HG02970 (cell line): ENCODE results near the gene SAC3D1.
A peak's percentile ranks its signal among the peaks of the same experiment; 100 is the strongest.

Experiments
- ATAC-seq: cut with Tn5 transposase; IDR thresholded peaks from one replicate; pipeline ENCODE4 v1.9.1; 2021; ENCODE audit warnings: mild to moderate bottlenecking, moderate library complexity, moderate number of reproducible peaks; ENCODE audit not compliant: unreplicated experiment, low FRiP score

SAC3D1 gene

DNA sequence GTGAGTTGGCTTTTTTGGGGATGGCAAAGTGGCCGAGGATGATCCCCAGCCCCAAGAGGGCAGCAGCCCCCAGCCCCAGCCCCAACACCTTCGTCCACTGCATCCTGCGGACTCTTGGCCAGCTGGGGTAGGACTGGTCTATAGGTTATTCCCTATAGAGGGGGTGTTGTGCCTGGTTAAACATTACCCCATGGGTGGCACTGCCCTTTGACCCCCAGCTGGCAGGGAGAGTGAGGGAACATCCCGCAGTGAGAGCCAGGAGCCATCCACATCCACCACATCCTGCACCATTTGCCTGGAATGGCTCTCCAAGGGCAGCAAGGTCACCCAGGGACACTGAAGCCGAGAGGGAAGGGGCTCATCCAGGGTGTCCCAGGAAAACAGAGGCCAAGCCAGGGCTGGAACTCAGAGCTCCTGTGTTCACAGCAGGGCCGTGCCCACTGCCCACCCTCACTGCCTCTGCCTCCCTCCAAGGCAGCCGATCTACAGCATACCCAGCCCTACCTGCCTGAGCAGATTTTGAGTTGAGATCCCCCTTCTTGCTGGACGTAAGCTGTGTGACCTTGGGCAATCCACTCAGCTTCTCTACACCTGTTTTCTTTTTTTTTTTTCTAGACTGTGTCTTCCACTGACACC lies 17.5 kb downstream of the SAC3D1 start, which contains the start of gene NAALADL1:
TSS of gene NAALADL1 (minus strand) at position 135 of the 636 bp plus-strand sequence. CDS start at position 103, 32 bp downstream.
- no peak for ATAC-seq

DNA sequence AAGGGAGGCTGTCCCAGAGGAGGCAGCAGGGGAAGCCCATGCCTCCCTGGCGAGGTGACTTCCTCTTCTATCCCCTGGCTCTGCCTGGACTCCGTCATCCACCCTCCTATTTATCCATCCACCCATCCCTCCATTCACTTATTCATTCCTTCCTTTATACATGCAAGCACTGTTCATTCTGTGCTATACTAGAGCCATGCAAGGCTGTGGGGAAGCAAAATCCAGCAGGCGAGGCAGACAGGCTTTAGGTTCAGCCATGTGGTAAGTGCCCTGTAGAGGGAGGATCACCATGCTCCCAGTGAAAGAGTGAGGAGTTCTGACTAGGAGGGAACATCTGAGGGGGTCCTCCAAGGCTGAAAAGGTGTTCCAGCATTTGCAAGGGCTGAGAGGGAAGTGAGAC lies 18.5 kb downstream of the SAC3D1 start:
- ATAC-seq: no peak

DNA sequence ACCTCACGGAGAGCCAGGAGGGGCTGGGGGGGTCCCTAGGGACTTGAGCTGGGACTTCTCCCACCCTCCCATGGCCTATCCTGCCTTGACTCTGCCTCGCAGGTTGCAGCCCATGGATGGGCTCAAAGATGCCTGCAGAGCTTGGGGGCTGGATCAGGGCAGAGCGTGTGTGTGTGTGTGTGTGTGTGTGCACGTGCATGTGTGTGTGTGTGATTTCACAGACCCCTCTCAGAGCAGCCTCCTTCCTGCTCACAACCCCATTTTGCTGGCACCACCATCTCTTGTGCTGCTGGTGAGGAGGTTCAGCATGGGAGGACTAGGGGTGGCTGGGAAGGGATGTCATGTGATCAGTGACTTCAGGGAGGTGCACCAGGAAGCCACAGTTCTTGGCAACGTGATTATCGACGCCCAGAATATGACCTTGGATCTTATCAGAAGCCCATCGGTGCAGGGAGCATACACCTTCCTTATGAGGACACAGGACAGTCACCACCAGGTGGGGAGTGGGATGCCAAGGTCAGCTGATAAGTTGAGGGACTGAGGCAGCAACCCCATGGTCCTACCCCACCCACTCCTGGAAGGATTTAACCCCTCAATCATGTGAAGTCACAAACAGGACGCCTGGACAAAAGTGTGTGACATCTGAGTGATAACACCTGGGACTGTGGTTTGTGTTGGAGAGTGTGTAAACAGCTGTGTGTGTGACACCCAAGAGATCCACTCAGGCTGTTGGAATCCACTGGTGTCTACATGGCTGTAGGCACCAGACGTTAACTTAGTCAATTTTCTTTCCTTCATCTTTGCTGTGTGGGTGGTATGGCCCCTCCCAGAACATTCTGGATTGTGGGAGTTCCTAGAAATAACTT lies 19.2 kb downstream of the SAC3D1 start:
- ATAC-seq: no peak

DNA sequence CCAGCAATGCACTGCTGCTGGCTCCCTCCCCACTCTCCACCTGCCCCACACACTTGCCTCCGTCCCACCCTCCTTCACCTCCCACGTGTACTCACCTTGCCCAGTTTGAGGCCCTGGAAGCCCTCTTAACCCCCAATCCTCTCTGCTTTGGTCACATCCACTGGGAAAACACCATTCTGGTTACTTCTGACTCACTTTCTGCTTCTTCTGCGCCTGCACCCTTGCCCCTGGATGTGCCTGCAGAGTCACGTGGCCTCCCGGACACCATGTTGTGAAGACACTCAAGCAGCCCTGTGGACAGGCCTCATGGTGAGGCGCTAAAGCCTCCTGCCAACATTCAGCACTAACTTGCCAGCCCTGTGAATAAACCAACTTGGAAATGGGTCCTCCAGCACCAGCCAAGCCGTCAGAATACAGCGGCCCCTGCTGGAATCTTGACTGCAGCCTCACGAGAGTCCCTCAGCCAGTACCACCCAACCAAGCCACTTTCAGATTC lies 20.0 kb downstream of the SAC3D1 start:
- no peak for ATAC-seq

DNA sequence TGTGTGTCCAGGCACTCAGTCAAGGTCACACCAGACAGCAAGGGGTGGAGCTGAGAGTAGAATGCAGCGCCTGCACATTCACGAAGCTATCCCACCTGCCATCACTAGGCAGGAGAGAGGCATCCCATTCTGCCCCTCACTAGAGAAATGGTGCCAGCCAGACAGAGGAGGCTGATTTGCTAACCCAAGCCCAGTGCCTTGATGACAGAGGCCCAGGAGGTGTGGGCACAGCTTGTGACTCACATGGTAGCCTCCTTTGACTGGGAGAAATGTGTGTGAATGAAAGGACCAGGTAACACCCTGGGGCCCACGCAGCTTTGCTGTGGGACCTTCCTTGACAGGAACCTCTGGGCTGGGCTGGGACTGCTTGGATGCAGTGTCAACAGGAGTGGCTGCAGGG lies 22.5 kb downstream of the SAC3D1 start:
- ATAC-seq: no peak

DNA sequence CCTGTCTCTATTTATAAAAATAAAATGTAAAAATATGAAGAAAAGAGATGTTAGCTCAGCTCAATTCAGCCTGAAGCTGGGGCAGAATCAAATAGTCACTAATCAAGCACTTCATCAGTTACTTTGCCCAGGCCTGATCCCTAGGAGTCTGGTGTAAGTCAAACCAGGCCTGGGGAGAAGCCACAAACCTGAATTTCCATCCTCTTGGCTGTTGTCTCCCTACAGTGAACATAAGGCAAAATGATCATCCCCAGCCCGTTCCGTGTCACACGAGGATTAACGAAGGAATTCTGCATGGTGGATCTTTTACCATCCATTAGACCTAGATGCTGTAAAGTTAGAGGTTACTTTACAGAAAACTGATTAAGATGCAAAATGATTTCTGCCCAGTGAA lies 23.8 kb downstream of the SAC3D1 start:
- ATAC-seq: no peak

DNA sequence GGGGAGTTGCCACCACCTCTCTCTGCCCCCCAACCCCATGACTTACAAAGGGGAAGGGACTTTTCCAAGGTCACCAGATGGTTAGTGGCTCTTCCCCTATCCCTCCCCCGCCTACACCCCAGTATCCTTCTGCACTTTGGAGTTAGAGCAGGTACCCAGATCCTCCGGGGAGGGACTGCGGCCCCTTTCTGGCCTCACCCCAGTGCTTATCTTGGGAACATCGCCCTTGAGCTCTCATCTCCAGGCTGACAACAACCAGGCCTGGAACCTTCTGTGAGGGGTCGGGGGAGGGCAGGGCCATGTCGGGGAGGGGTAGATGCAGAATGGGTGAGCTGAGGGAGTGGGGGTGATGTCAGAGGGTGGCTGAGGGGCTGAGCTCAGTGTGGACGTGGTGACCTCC lies 24.8 kb downstream of the SAC3D1 start:
- no peak for ATAC-seq

DNA sequence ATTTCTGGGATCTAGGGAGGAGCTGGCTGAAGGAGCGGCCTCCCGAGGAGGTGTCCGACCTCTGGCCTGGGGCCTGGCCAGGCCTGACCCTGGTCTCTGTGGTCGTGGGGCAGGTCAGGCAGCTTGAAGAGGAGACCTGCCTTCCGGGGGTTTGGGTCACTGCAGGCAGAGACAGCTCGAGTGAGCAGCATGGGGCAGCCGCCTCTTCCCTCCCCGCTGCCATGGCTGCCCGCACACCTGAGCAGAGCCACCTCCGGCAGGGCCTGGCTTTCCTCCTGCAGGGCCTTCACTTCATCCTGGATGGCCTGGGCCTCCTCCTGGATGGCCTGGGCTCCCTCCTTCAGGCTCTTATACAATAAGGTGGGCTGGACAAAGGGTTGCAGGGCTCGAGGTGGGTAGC lies 25.3 kb downstream of the SAC3D1 start:
- ATAC-seq: no peak

DNA sequence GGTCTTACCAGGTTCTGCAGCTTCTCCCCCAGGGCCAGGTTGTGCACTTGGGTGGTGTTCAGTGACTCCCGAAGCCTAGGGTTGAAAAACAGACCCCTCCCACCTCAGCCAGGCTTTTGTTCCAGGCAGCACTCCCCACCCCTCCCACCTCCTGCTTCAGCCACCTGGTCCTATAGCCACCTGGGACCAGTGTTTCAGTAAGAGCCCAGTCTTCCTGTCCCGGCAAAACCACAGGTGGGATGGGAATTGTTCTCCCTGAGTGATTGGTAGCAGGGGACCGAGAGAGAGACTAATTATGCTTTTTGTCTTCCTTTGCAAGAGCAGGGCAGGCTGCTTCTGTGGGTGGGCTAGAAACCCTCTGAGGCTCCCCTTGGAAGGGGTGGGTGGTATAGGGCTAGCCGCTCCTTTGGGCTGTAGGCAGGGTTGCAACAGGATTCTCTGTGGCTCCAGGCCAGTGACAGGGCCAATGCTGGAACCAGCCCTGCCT lies 25.8 kb downstream of the SAC3D1 start:
- ATAC-seq: no peak

DNA sequence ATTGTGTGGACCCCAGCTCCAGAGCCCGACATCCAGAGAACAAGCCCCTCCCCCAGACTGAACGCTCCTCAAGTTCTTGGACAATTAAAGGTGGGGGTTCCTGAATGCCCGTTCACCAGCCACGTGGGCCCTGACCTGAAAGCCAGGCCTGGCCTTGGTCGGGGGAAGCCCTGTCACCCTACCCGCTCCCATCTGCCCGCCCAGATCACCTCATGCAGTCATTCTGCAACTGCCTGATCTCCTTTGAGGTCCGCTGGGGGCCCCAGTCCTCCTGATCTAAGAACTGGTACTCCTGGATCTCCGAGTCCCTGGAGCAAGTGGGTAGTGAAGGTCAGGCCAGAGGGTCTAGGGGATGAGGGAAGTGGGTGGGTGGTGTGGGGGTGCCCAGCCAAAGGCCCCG lies 26.4 kb downstream of the SAC3D1 start:
- no peak for ATAC-seq

DNA sequence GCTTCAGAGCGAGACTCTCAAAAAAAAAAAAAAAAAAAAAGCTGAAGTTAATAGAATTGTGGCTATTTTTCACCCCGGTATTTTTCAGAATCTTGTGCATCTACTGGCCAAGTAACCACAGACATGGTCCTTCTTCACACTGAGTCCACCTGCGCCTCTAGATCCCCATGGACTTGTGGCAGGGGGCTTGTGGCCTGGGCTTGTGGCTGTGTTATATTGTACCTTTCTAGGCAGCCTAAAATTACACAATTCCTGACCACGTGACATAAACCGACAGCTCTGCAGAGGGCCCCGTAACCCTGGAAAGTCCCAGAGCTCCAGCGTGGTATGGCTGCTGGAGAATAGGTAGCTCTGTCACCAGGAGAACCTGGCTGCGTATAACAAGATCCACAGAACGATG lies 28.2 kb downstream of the SAC3D1 start:
- ATAC-seq: no peak

DNA sequence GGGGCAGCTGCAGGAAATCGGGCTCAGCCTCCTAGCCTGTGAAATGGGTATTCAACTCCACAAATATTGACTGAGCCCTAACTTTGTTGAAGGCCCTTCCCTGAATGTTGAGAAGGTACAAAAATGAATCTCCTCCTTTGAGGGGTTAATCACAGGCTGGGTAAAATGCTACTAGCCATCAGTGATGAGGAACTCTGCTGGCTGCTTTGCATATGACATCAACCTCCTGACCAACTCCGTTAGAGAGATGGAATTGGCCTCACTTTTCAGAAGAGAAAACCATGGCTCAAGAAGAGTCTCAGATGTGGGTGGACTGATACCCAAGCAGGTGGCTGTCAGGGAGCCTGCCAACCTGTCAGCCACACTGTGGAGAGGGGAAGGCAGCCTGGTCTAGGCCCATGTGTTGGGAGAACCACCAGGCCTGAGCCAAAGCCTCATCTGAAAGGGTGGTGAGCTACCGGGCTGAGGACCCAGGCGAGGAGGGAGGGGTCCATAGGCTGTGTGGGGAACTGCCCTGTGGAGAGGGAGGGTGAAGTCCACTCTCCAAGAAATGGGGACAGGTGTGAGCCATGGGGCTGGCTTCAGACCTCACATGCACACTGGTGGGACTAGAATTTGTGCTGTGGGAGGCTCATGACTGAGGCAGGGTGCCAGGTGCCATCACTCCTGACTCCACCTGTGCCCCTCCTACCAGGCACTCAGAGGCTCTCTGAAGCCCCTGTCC lies 31.1 kb downstream of the SAC3D1 start:
- ATAC-seq: no peak

DNA sequence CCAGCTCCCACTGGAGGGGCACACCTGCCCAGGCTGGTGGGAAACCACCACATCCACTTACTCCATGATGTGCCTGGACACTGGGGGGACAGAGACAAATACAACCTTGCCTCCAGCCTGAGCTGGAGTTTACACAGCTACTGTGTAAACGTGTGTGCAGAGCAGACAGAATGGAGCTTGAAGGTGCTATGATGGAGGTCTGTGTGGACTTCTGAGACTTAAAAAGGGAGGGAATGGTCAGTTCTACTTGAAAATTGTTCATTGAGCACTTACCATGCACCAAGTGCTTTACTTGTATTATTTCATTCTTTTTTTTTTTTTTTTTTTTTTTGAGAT lies 31.6 kb downstream of the SAC3D1 start:
- no peak for ATAC-seq

DNA sequence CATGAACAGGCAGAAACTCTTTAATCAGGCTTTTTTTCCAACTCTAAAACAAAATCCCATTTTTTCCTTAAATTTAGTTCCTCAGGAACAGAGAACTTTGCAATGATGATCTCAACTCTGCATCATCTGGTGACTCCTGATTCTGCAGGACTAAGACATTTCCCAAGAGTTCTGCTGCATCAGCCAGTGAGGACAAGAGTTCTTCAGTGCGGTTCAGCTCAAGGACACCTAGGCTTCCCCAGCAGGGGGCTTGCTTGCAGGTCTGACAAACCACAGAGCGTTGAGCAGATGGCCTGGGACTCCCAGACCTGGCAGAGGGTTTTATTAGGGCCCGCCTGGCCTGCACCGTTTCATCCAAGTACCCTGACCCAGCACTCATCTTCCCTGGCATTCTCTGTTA lies 36.4 kb downstream of the SAC3D1 start:
- ATAC-seq: no peak

DNA sequence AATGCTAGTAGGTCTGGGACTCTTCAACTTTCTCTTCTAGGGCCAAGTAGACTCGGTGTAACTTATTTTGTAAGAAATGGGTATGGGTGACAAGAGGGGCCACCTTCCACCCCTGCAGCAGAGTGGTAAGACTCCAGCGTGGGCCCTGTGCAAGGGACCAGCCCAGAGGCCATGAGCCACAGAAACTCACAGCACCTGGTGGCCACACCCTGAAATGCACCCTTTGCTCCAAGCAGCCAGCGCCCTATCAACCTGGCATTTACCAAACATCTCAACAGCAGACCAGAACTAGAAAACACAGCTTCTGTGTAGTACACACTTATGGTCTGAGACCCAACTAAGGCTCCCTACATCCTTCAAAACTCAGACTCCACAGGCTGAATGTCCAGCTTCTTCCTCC lies 37.1 kb downstream of the SAC3D1 start:
- no peak for ATAC-seq

DNA sequence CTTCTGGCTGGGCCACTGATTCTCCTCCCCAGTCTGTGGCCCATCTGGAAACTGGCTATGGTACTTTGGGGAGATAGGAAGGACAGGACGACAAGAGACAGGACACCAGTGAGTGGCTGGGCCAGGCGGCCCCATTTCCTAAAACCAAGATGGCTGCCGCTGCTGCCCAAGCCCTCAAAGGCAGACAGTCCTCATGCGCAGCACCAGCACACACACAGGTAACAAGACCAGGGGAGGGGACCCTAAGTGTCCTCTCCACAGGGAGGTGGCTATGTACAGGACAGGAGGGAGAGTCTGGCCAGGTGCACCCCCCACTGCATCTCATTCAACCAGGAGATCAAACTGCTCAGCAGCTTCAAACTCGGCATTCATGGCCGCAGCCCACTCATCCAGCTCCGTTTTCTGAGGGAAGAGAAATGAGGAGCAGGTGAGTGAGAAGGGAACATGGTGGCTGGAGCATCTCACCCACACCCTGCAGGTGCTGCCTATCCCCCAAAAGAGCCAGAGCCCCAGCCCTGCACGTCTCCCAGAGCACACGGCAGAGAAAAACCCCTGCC lies 37.9 kb downstream of the SAC3D1 start:
- ATAC-seq: no peak

DNA sequence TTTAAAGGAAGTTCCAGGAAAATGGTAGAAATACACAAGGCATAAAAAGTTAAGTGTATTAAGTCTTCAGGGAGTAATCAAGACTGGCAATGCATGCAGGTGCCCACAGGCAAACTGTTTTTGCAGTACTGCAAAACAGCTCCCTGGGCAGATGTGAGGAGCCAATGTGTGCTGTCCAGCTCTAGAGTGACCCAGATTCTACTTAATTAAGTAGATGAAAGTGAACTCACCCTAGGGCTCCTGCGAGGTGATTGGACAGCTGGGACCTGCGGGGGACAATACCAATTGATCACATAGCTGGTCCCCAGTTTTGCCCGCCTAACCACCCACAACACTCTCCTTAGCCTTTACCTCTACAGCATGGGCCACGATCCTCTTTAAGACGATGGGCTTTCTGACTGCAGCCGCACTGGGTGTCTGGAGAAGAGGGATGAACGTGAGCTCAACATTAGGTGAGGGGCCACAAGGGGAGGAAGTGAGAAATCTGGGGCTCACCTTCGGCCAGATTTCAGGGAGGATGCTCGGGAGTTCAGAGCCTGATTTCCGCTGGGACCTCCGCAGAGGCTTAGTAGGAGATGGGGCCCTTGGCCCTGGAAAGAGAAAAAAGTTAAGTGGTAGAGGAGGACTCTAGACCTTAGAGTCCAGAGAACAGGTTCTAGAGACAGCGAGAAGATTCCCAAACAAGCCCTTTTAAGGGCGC lies 42.3 kb downstream of the SAC3D1 start:
- peak; percentile 12 for ATAC-seq

DNA sequence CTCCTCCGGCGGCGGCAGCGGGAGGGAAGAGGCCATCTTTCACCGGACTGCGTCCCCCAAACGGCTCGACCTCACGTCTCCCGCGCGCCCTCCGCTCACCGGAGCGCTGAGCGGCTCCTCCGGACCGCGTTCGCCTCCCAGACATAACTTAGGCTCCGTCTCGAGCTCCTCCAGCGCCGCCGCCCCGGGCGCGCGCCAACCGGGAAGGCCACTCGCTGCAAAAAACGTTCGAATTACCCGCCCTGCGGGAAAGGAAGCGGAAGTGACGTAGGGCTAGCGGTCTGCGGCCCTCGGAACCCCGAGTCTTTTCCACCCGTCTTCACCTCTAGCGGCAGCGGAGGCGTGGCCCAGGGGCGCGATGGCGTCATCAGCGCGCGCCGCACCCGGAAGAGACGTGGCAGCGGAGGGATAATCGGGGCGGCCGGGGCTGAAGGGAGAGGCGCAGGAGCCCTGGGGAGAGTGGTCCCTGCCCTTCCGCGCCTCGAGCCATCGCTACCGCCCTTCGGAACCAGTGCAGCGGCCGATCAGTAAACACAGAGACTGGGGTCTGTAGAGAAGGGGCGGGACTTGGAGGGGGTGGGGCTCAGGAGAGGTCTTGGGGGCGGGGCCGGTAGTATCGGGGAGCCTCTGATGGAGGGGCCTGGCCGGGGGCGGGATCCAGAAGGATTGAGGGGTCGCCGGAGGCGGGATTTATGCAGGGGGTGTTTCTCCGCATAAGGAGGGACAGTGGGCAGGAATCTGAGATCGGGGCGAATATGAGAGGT lies 43.0 kb downstream of the SAC3D1 start, which contains the start of the genes CDCA5 and ZFPL1:
TSS of gene CDCA5 (minus strand) at position 207 of the 764 bp plus-strand sequence. CDS start at position 145, 62 bp downstream.
TSS of gene ZFPL1 (plus strand) at position 389 of the 764 bp plus-strand sequence. CDS start 477 bp downstream, outside the sequence.
- ATAC-seq: peak; percentile 87
